Mesendoderm (in vitro differentiated cells): ENCODE measurements around the gene KRTAP5-5.

Source experiments
- DNase-seq: peaks from one replicate; pipeline ENCODE4 v3.0.0; 2013
- H2AK5ac ChIP-seq: 2 replicates; pipeline ENCODE4 v1.6.1; 2013; ENCODE audit warnings: low read length, inconsistent platforms
- H2BK120ac ChIP-seq: 2 replicates; pipeline ENCODE4 v1.6.1; 2013; ENCODE audit warnings: low read depth, mild to moderate bottlenecking, low read length, moderate library complexity, mixed read lengths
- H2BK15ac ChIP-seq: replicated peaks from 2 replicates; pipeline ENCODE4 v1.6.1; 2013; ENCODE audit warnings: low read depth, mild to moderate bottlenecking, moderate library complexity
- H2BK5ac ChIP-seq: 2 replicates; pipeline ENCODE4 v1.6.1; 2013; ENCODE audit warnings: low read length, inconsistent platforms
- H3K18ac ChIP-seq: 2 replicates; pipeline ENCODE4 v1.6.1; 2013; ENCODE audit warnings: mild to moderate bottlenecking, low read length, mixed read lengths
- H3K23ac ChIP-seq: one replicate; pipeline ENCODE4 v1.6.1; 2013; ENCODE audit warnings: low read length
- H3K27ac ChIP-seq: 2 replicates; pipeline ENCODE4 v1.5.1; 2013; ENCODE audit warnings: low read depth, mild to moderate bottlenecking, inconsistent platforms, low read length, moderate library complexity
- H3K27me3 ChIP-seq: 2 replicates; pipeline ENCODE4 v1.6.1; 2013; ENCODE audit warnings: low read length, control low read depth, mild to moderate bottlenecking, inconsistent platforms; ENCODE audit not compliant: insufficient read depth, poor library complexity
- H3K36me3 ChIP-seq: 2 replicates; pipeline ENCODE4 v1.6.1; 2013; ENCODE audit warnings: low read length, inconsistent platforms; ENCODE audit not compliant: control insufficient read depth, insufficient read depth
- H3K4ac ChIP-seq: one replicate; pipeline ENCODE4 v1.6.1; 2013; ENCODE audit warnings: low read depth, mild to moderate bottlenecking, low read length, moderate library complexity
- H3K4me1 ChIP-seq: 2 replicates; pipeline ENCODE4 v1.6.1; 2013; ENCODE audit warnings: low read depth, low read length, inconsistent platforms; ENCODE audit not compliant: control insufficient read depth
- H3K4me2 ChIP-seq: 2 replicates; pipeline ENCODE4 v1.6.1; 2013; ENCODE audit warnings: low read length
- H3K4me3 ChIP-seq: 2 replicates; pipeline ENCODE4 v1.5.1; 2013; ENCODE audit warnings: mild to moderate bottlenecking, low read length
- H3K56ac ChIP-seq: one replicate; pipeline ENCODE4 v1.6.1; 2013; ENCODE audit warnings: low read length
- H3K79me1 ChIP-seq: 2 replicates; pipeline ENCODE4 v1.6.1; 2013; ENCODE audit warnings: low read length, inconsistent platforms
- H3K79me2 ChIP-seq: 2 replicates; pipeline ENCODE4 v1.6.1; 2013; ENCODE audit warnings: mild to moderate bottlenecking, low read length; ENCODE audit not compliant: control insufficient read depth, insufficient read depth
- H3K9ac ChIP-seq: 2 replicates; pipeline ENCODE4 v1.6.1; 2013; ENCODE audit warnings: low read length, inconsistent platforms
- H4K5ac ChIP-seq: one replicate; pipeline ENCODE4 v1.6.1; 2013; ENCODE audit warnings: low read length
- H4K8ac ChIP-seq: one replicate; pipeline ENCODE4 v1.6.1; 2013; ENCODE audit warnings: low read depth, mild to moderate bottlenecking, control low read depth, low read length, moderate library complexity
- WGBS: extraction: QIAGEN DNeasy Blood & Tissue Kit; methylation state at CpG from one replicate; pipeline ENCODE4 v1.1.7; 2013; ENCODE audit warnings: low lambda C conversion rate, missing lambda C conversion rate; ENCODE audit not compliant: insufficient coverage; ENCODE audit errors: extremely low coverage; 5-methylcytosine and 5-hydroxymethylcytosine counted together

The KRTAP5-5 gene

DNA sequence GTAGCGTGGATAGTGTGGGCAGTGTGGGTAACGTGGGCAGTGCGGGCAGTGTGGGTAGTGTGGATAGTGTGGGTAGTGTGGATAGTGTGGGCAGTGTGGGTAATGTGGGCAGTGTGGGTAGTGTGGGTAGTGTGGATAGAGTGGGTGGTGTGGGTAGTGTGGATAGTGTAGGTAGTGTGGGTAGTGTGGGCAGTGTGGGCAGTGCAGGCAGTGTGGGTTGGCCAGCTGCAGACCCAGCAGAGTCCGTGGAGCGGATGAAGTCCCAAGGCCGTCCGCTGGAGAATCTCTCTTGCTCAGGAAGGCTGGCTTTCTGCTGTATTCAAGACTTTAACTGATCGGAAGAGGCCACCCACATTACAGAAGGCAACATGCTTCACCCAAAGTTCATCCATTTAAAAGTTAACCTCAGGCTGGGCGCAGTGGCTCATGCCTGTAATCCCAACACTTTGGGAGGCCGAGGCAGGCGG is 41.4 kb downstream of the KRTAP5-5 start:
- Histone ChIP-seq H4K8ac (no peak overlapping the region), H3K27me3 (no peaks in the 10 kb centered on the region), H3K23ac (no peak overlapping the region), H3K4me2 (no peak overlapping the region), H2BK5ac (no peak overlapping the region), H2AK5ac (no peak overlapping the region), H3K79me2 (no peaks in the 10 kb centered on the region), H4K5ac (no peak overlapping the region), H3K79me1 (no peaks in the 10 kb centered on the region), H3K4ac (no peak overlapping the region), H3K4me1 (no peaks in the 10 kb centered on the region), H3K56ac (no peak overlapping the region), H3K18ac (no peak overlapping the region), H3K36me3 (no peaks in the 10 kb centered on the region), H2BK120ac (no peak overlapping the region), H3K4me3 (no peak overlapping the region), H3K9ac (no peak overlapping the region), H2BK15ac (no peak overlapping the region), H3K27ac (no peak overlapping the region)
- WGBS: no CpG with 5 or more reads among the region's 11 CpGs
- DNase-seq: no peak

DNA sequence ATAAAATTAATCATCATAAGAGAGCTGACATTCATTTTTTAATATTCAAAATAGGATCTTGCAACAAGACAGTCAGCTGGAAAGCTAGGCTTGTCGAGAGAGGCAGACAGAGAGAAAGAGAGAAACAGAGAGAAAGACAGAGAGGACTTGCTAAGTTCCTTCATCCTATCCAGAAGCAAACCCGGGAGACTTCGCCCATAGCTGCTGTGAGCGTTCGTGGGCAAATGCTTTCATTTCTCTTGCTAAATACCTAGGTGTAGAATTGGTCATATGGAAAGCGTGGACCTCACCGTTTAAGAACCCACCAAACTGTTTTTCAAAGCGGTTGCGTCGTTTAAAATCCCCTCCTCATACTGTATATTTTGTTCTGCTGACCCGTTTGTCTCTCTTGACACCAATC is 42.1 kb downstream of the KRTAP5-5 start:
- H3K79me2 ChIP-seq: no peaks in the 10 kb centered on the region
- WGBS: no CpG with 5 or more reads among the region's 11 CpGs
- no peaks in the 10 kb centered on the region for H3K27me3 ChIP-seq
- H2BK15ac ChIP-seq: no peak overlapping the region
- H3K36me3 ChIP-seq: no peaks in the 10 kb centered on the region
- H3K18ac ChIP-seq: no peak overlapping the region
- no peak overlapping the region for H2BK120ac ChIP-seq
- H4K8ac ChIP-seq: no peak overlapping the region
- H3K23ac ChIP-seq: no peak overlapping the region
- H3K4me2 ChIP-seq: no peak overlapping the region
- H2AK5ac ChIP-seq: no peak overlapping the region
- H3K9ac ChIP-seq: no peak overlapping the region
- H3K4ac ChIP-seq: no peak overlapping the region
- H3K4me1 ChIP-seq: no peaks in the 10 kb centered on the region
- no peak overlapping the region for H4K5ac ChIP-seq
- DNase-seq: no peak
- H3K27ac ChIP-seq: no peak overlapping the region
- H3K4me3 ChIP-seq: no peak overlapping the region
- no peaks in the 10 kb centered on the region for H3K79me1 ChIP-seq
- H3K56ac ChIP-seq: no peak overlapping the region
- no peak overlapping the region for H2BK5ac ChIP-seq

GRCh38 chr11:1672613-1673350 is 43.2 kb downstream of the KRTAP5-5 start:
- no peak for DNase-seq
- Histone ChIP-seq H3K27ac (no peak overlapping the region), H4K8ac (no peak overlapping the region), H3K23ac (no peak overlapping the region), H3K79me2 (no peaks in the 10 kb centered on the region), H3K27me3 (no peaks in the 10 kb centered on the region), H2BK15ac (no peak overlapping the region), H3K36me3 (no peaks in the 10 kb centered on the region), H3K4me2 (no peak overlapping the region), H2BK120ac (no peak overlapping the region), H2AK5ac (no peak overlapping the region), H3K79me1 (no peaks in the 10 kb centered on the region), H3K18ac (no peak overlapping the region), H3K4me1 (no peaks in the 10 kb centered on the region), H3K4me3 (no peak overlapping the region), H4K5ac (no peak overlapping the region), H3K56ac (no peak overlapping the region), H3K9ac (no peak overlapping the region), H3K4ac (no peak overlapping the region), H2BK5ac (no peak overlapping the region)
- no CpG with 5 or more reads among the region's 15 CpGs for WGBS

- H3K36me3 ChIP-seq: no peaks in the 10 kb centered on the region
- no peak overlapping the region for H3K4me2 ChIP-seq
- WGBS: no CpG with 5 or more reads among the region's 11 CpGs
- H3K23ac ChIP-seq: no peak overlapping the region
- H2BK120ac ChIP-seq: no peak overlapping the region
- H3K9ac ChIP-seq: no peak overlapping the region
- no peak overlapping the region for H3K56ac ChIP-seq
- H2AK5ac ChIP-seq: no peak overlapping the region
- H3K4me3 ChIP-seq: no peak overlapping the region
- no peak overlapping the region for H3K4ac ChIP-seq
- H3K79me2 ChIP-seq: no peaks in the 10 kb centered on the region
- no peaks in the 10 kb centered on the region for H3K79me1 ChIP-seq
- no peak overlapping the region for H2BK15ac ChIP-seq
- no peaks in the 10 kb centered on the region for H3K27me3 ChIP-seq
- H3K4me1 ChIP-seq: no peaks in the 10 kb centered on the region
- no peak for DNase-seq
- no peak overlapping the region for H3K27ac ChIP-seq
- no peak overlapping the region for H3K18ac ChIP-seq
- H4K8ac ChIP-seq: no peak overlapping the region
- no peak overlapping the region for H4K5ac ChIP-seq
- no peak overlapping the region for H2BK5ac ChIP-seq
These were observed 44.0 kb downstream of the KRTAP5-5 start for GRCh38 chr11:1673446-1674172.

DNA sequence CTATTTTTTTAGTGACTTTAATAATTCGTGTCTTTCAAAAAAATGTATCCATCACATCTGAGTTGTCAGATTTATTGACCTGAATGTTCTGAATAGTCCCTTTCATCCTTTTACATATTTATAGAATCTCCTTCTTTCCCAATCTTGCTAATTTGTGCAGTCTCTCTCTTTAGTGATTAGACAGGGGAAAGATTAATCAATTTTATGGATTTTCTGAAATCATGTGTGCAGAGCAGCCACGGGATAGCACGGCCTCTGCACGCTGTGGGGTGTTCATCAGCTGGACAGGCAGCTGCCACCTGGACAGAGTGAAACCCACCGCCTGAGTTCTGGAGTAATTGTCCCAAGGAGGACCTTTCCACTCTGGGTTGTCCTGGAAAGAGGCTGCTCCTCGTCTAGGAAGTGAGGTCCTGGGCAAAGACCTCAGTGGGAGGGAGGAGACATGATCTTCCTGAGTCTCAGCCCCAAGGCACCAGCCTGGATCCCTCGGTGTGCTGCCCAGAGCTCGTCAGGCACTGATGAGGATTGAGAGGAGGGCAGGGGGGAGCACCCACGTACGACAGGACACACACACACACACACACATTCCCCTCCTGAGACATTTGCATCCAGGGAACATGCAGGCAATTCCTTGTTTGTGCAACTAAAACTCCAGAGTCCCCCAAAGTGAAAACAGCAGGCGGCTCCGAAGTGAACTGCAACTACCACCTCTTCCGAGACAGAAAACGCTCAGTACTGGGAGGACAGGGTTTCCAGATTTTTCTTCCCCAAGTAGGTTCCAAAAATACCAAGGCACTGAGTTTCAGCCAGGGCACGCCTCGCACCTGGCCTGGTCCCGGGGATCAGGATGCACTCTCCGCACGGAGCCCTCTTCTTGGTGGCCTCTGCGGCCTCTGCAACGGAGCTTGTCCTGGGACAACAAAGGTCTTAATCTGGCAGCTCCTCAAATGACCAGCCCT is 44.9 kb downstream of the KRTAP5-5 start:
- Histone ChIP-seq H3K27ac (no peak overlapping the region), H3K27me3 (no peaks in the 10 kb centered on the region)

More for the DNA sequence above, 44.9 kb downstream of the KRTAP5-5 start:
- no CpG with 5 or more reads among the region's 21 CpGs for WGBS
- Histone ChIP-seq H2BK5ac (no peak overlapping the region), H3K4me2 (no peak overlapping the region), H3K18ac (no peak overlapping the region), H3K79me2 (no peaks in the 10 kb centered on the region), H3K79me1 (no peaks in the 10 kb centered on the region), H3K4me1 (no peaks in the 10 kb centered on the region), H2BK15ac (no peak overlapping the region), H2AK5ac (no peak overlapping the region), H3K36me3 (no peaks in the 10 kb centered on the region), H4K5ac (no peak overlapping the region), H3K4me3 (no peak overlapping the region), H4K8ac (no peak overlapping the region), H2BK120ac (no peak overlapping the region), H3K23ac (no peak overlapping the region), H3K56ac (no peak overlapping the region), H3K4ac (no peak overlapping the region), H3K9ac (no peak overlapping the region)
- DNase-seq: no peak
